Vagina (tissue), 2 donors: Measurements from ENCODE around the gene SQSTM1. TPM values are rescaled to one million over a fixed set of nuclear protein-coding genes. Genes with fewer than 3 reads are reported as not detected.
A peak's percentile ranks its signal among the peaks of the same experiment; 100 is the strongest.

Source experiments
- DNase-seq, 2 donors: peaks; one replicate each; pipeline ENCODE4 v3.0.0-alpha.2; 2017; ENCODE audit errors: extremely low spot score in 2 of 2
- H3K27ac ChIP-seq: fragments of 200-600 bp; sonication (generic); one replicate; pipeline ENCODE4 v1.5.1; 2019
- H3K27me3 ChIP-seq: fragments of 200-600 bp; sonication (generic); one replicate; pipeline ENCODE4 v1.5.1; 2019
- H3K36me3 ChIP-seq, 2 donors: fragments of 200-600 bp; sonication (generic); one replicate each; pipeline ENCODE4 v1.5.1; 2017 to 2019
- H3K4me1 ChIP-seq: fragments of 200-600 bp; sonication (generic); one replicate; pipeline ENCODE4 v1.5.1; 2019
- H3K4me3 ChIP-seq, 2 donors: fragments of 200-600 bp; sonication (generic); 1 replicate in 1 of 2; 2 replicates in 1 of 2; pipeline ENCODE4 v1.5.1; 2016 to 2019
- H3K9me3 ChIP-seq: fragments of 200-600 bp; sonication (generic); one replicate; pipeline ENCODE4 v1.5.1; 2019
- CTCF ChIP-seq, 3 experiments: fragments of 450-650 bp in 2 of 3; fragments of 200-600 bp in 1 of 3; sonication (generic) in 1 of 3; IDR thresholded peaks; one replicate each; pipeline ENCODE4 v1.5.1; 2017 to 2019; ENCODE audit warnings: antibody characterized with exemption in 3 of 3, mild to moderate bottlenecking in 2 of 3, moderate library complexity in 2 of 3
- POLR2A ChIP-seq, 2 donors: fragments of 450-650 bp; IDR thresholded peaks; one replicate each; pipeline ENCODE4 v1.6.1; 2017; ENCODE audit warnings: antibody characterized with exemption in 2 of 2, mild to moderate bottlenecking in 2 of 2, moderate library complexity in 2 of 2
- POLR2AphosphoS5 ChIP-seq, 2 donors: sonication (generic); formaldehyde crosslinking; IDR thresholded peaks; one replicate each; pipeline ENCODE4 v1.9.0; 2017; ENCODE audit warnings: antibody characterized with exemption in 2 of 2, mild to moderate bottlenecking in 2 of 2, low read depth in 1 of 2; ENCODE audit not compliant: insufficient read depth in 1 of 2
- intact Hi-C: fragments of 100-400 bp; cut with DNase I; formaldehyde crosslinking; loops from one replicate; pipeline ENCODE4 v1.15.1; 2023
- total RNA-seq: library from RNA; depleted of rRNA; stranded (reverse); fragments of >200 nt; gene quantifications from one replicate; pipeline ENCODE4 v1.2.3, GENCODE V29; 2016

SQSTM1 gene
- total RNA-seq, 1 donor from 2014 or later: 373 TPM

DNA sequence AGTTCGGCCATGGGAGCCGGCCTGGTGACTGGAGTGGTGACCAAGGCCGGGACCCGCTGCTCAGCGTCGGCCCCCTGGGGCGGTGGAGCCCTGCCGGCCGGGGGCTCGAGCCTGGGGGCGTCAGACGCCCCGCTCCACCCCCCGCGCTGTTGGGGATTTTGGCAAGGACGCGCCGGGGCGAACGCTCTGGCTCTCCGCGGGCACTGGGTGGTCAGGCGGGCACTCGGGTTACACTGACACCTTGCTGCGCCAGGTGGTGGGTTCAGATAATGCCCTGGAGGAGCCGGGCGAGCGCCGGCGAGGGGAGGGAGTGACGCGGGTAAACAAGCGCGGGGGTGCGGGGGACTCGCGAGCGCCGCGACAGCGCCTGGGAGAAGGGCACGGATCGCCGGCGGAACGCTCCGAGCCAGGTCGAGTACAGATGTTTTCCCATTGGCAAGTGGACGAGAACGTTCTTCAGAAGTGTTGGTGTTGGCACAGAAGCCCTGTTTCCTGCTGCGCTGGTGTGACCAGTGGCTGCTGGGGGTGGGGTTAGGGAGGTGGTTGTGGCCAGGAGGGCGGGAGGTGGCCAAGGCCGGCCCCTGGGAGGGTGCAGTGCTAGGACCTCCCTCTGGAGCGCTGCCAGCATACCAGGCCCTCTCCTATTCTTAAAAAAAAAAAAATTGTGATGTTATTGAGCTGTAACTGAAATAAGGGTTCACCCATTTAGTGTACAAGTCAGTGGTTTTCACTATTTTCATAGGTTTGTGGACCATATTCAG lies 773 bp downstream of the SQSTM1 start:
- H3K27ac ChIP-seq: peak overlapping the region; percentile 99
- DNase-seq: peak in 1 of 2 donors; percentile 96
- peak overlapping the region; percentile 85 to 99 for H3K4me3 ChIP-seq
- H3K4me1 ChIP-seq: peaks cover 82% of the 10 kb centered on the region
- TF ChIP-seq POLR2AphosphoS5 (IDR thresholded peaks at IDR 0.05; ENCODE audit: insufficient read depth in 1 of 2, low read depth in 1 of 2) (peak; percentile 83 to 98), POLR2A (IDR thresholded peaks at IDR 0.05) (peak in 1 of 2 donors; percentile 91), CTCF (IDR thresholded peaks at IDR 0.05) (peak in 1 of 3 experiments; percentile 12)
- no peaks in the 10 kb centered on the region for H3K9me3 ChIP-seq
- no peaks in the 10 kb centered on the region for H3K27me3 ChIP-seq
- intact Hi-C loops: loop anchor here (2.0 kb wide), 1 partner anchor 15 kb away; the partner anchor contains the start of gene MGAT4B
- H3K36me3 ChIP-seq: peaks cover 0 to 41% of the 10 kb centered on the region in 2 donors

DNA sequence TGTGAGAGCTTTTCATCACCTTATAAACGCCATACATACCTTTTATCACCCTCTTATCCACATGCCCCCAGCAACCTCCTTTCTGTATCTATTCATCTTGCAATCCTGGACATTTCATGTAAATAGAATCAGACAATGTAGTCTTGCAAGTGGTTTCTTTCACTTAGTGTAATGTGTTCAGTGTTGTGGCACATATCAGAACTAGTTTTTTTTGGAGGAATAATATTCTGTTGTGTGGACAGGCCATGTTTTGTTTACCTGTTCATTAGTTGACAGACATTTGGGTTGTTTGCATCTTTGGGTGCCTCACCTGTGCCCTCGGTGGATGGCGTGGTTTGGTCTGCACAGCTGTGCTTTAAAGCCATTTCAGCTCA lies 1.3 kb downstream of the SQSTM1 start:
- TF ChIP-seq CTCF (IDR thresholded peaks at IDR 0.05) (no peak), POLR2A (IDR thresholded peaks at IDR 0.05) (no peak), POLR2AphosphoS5 (IDR thresholded peaks at IDR 0.05; ENCODE audit: insufficient read depth in 1 of 2, low read depth in 1 of 2) (no peak)
- intact Hi-C loops: no loop called here
- Histone ChIP-seq H3K4me1 (peaks cover 82% of the 10 kb centered on the region), H3K27ac (peak overlapping the region; percentile 99), H3K9me3 (no peaks in the 10 kb centered on the region), H3K27me3 (no peaks in the 10 kb centered on the region), H3K36me3 (peaks cover 0 to 47% of the 10 kb centered on the region in 2 donors), H3K4me3 (peak overlapping the region; percentile 85 to 99)
- DNase-seq: no peak

GRCh38 chr5:179822444-179822990 lies 1.8 kb downstream of the SQSTM1 start:
- intact Hi-C loops: no loop called here
- peaks cover 0 to 49% of the 10 kb centered on the region in 2 donors for H3K36me3 ChIP-seq
- TF ChIP-seq POLR2A (IDR thresholded peaks at IDR 0.05) (no peak), POLR2AphosphoS5 (IDR thresholded peaks at IDR 0.05; ENCODE audit: insufficient read depth in 1 of 2, low read depth in 1 of 2) (no peak), CTCF (IDR thresholded peaks at IDR 0.05) (no peak)

GRCh38 chr5:179823937-179824744 lies 3.4 kb downstream of the SQSTM1 start:
- Histone ChIP-seq H3K27me3 (no peaks in the 10 kb centered on the region), H3K9me3 (no peaks in the 10 kb centered on the region), H3K4me3 (peak overlapping the region; percentile 1 to 3), H3K36me3 (peaks cover 0 to 65% of the 10 kb centered on the region in 2 donors), H3K27ac (peak overlapping the region; percentile 99), H3K4me1 (peaks cover 85% of the 10 kb centered on the region)
- no peak for DNase-seq
- no peak for TF ChIP-seq CTCF (IDR thresholded peaks at IDR 0.05)
- TF ChIP-seq POLR2A (IDR thresholded peaks at IDR 0.05): no peak
- intact Hi-C loops: no loop called here

More at GRCh38 chr5:179822444-179822990, 1.8 kb downstream of the SQSTM1 start:
- peak overlapping the region; percentile 99 for H3K27ac ChIP-seq
- no peaks in the 10 kb centered on the region for H3K9me3 ChIP-seq
- H3K27me3 ChIP-seq: no peaks in the 10 kb centered on the region
- H3K4me1 ChIP-seq: peaks cover 82% of the 10 kb centered on the region
- H3K4me3 ChIP-seq: peak overlapping the region; percentile 85 to 99
- DNase-seq: no peak
